T-helper 1 cell treated with Interleukin-12 subunit alpha and Interleukin-12 subunit beta and Interleukin-4 antibody, amounts not matched to agents 30 μg/mL and 1 μg/mL, for 36 hours (primary cell): ENCODE results near the gene CD74.

Experiments
- H3K27ac Mint-ChIP-seq: one replicate; pipeline ENCODE4 v1.8.0; 2021; ENCODE audit warnings: mild to moderate bottlenecking, mixed read lengths
- H3K27me3 Mint-ChIP-seq: one replicate; pipeline ENCODE4 v1.8.0; 2021; ENCODE audit warnings: low read depth, mixed read lengths
- H3K36me3 Mint-ChIP-seq: one replicate; pipeline ENCODE4 v1.8.0; 2021; ENCODE audit warnings: low read depth, mixed read lengths
- H3K4me1 Mint-ChIP-seq: one replicate; pipeline ENCODE4 v1.8.0; 2021; ENCODE audit warnings: low read depth, mixed read lengths
- H3K4me3 Mint-ChIP-seq: one replicate; pipeline ENCODE4 v1.8.0; 2021; ENCODE audit warnings: mild to moderate bottlenecking, moderate library complexity, mixed read lengths
- H3K9me3 Mint-ChIP-seq: one replicate; pipeline ENCODE4 v1.8.0; 2021; ENCODE audit warnings: mixed read lengths

The CD74 gene

GRCh38 chr5:150356575-150357294 lies 56.0 kb downstream of the CD74 start:
- H3K4me3 Mint-ChIP-seq: peak overlapping the region; percentile 88
- no peaks in the 10 kb centered on the region for H3K9me3 Mint-ChIP-seq
- H3K27me3 Mint-ChIP-seq: peaks cover 15% of the 10 kb centered on the region
- H3K4me1 Mint-ChIP-seq: peaks cover 26% of the 10 kb centered on the region
- peaks cover 10% of the 10 kb centered on the region for H3K36me3 Mint-ChIP-seq
- H3K27ac Mint-ChIP-seq: peak overlapping the region; percentile 62

- H3K4me3 Mint-ChIP-seq: no peak overlapping the region
- H3K27me3 Mint-ChIP-seq: peaks cover 15% of the 10 kb centered on the region
- peaks cover 5% of the 10 kb centered on the region for H3K36me3 Mint-ChIP-seq
- no peak overlapping the region for H3K27ac Mint-ChIP-seq
- peaks cover 26% of the 10 kb centered on the region for H3K4me1 Mint-ChIP-seq
- no peaks in the 10 kb centered on the region for H3K9me3 Mint-ChIP-seq
Observed at GRCh38 chr5:150355791-150356190, 56.9 kb downstream of the CD74 start.

DNA sequence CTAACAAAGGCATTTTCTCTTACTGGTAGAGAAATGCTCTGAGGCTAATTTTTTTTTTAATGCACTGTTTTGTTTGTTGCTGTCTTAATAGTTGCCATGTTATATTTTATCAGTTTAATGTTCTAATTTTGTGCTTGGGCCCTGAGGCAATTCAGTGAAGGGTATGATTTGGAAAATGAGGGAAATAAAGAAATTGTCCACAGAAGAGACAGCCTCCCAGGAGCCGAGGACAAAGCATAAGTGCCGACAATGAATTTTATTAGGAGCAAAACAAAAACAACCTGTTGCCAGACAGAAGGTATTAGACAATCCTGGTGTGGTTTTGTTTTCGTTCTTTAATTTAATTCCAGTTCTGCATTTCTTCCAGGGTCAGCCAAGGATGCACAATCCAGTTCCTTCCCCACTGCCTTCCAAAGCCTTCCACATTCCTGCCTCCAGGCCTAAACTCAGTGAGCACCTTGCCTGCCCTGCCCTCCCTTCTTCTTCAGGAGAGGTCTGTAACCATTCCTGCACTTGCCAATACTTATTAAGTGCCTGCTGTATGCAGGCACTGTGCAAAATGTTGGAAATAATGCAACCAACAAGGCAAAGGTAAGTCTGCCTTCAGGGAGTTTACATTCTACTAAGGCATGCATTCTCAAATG lies 59.6 kb downstream of the CD74 start:
- Mint-ChIP-seq H3K4me1 (peaks cover 11% of the 10 kb centered on the region), H3K4me3 (no peak overlapping the region), H3K9me3 (no peaks in the 10 kb centered on the region), H3K36me3 (no peaks in the 10 kb centered on the region), H3K27ac (no peak overlapping the region), H3K27me3 (peaks cover 15% of the 10 kb centered on the region)

- no peak overlapping the region for H3K27ac Mint-ChIP-seq
Observed at GRCh38 chr5:150352244-150353031, 60.3 kb downstream of the CD74 start.

More at GRCh38 chr5:150352244-150353031, 60.3 kb downstream of the CD74 start:
- Mint-ChIP-seq H3K9me3 (no peaks in the 10 kb centered on the region), H3K36me3 (no peaks in the 10 kb centered on the region), H3K4me1 (peaks cover 11% of the 10 kb centered on the region), H3K4me3 (no peak overlapping the region), H3K27me3 (peaks cover 15% of the 10 kb centered on the region)
